Measurements from ENCODE around the gene GSTCD.
A peak's percentile ranks its signal among the peaks of the same experiment; 100 is the strongest.

Gene GSTCD

DNA sequence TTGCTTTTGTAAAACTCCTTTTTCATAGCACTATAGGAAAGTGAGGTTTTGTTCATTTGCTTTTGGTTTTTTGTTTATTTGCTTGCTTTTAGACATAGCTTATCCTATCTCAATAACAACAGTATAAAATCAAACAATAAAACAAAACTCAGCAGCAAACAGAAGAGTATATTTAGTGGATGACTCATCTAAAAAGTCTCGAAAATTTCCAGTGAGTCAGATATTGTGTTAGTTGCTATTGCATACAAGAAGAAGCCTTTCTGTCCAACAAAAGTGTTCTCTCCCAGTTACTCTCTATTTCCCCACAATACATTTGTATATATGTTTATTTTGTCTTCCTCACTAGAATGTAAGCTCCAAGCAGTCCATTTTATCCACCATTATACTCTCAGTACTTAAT lies 150.6 kb downstream of the GSTCD start:
- Histone ChIP-seq H3K4me3 (ENCODE audit: insufficient read depth, low read depth, low read length) (no peak overlapping the region), H3K9me3 (ENCODE audit: control insufficient read depth, low read length) (no peaks in the 10 kb centered on the region), H3K36me3 (ENCODE audit: control insufficient read depth, insufficient read depth, low read length) (no peaks in the 10 kb centered on the region), H3K27ac (ENCODE audit: insufficient read depth, low read depth, low read length, poor library complexity, severe bottlenecking) (no peak overlapping the region), H3K4me1 (ENCODE audit: control insufficient read depth, insufficient read depth, low read length) (no peaks in the 10 kb centered on the region), H3K27me3 (ENCODE audit: control insufficient read depth, insufficient read depth, low read length, poor library complexity, severe bottlenecking) (no peaks in the 10 kb centered on the region)
- WGBS, 2 experiments, result 83% methylated on average over 1 of the region's 1 CpG; no CpG with 5 or more reads in 1 of the 2 experiments

DNA sequence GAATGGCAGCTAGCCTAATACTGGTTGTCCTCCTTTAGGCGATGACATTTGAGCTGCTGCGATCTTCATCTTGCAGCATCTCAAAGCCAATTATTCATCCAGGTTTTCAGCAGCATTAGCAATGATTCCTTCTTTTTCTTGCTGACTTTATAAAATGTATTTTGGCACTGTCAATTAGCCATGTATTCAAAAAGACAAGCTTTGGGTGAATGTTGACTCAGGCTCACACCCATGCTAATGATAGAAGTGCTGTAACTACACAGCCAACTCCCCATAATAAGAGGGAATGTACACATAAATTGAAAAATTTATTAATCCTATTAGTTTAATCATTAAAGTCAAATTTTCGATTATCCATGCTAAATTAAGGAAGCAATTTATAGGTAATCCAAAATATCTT lies 162.4 kb downstream of the GSTCD start:
- Histone ChIP-seq H3K36me3 (ENCODE audit: control insufficient read depth, insufficient read depth, low read length) (no peaks in the 10 kb centered on the region), H3K4me3 (ENCODE audit: insufficient read depth, low read depth, low read length) (no peak overlapping the region), H3K27ac (ENCODE audit: insufficient read depth, low read depth, low read length, poor library complexity, severe bottlenecking) (no peak overlapping the region), H3K4me1 (ENCODE audit: control insufficient read depth, insufficient read depth, low read length) (no peaks in the 10 kb centered on the region), H3K9me3 (ENCODE audit: control insufficient read depth, low read length) (no peaks in the 10 kb centered on the region), H3K27me3 (ENCODE audit: control insufficient read depth, insufficient read depth, low read length, poor library complexity, severe bottlenecking) (no peaks in the 10 kb centered on the region)
- 89 to 95% methylated on average over 2 of the region's 3 CpGs for WGBS, 2 experiments

- no peaks in the 10 kb centered on the region for H3K36me3 ChIP-seq (ENCODE audit: control insufficient read depth, insufficient read depth, low read length)
- H3K4me1 ChIP-seq (ENCODE audit: control insufficient read depth, insufficient read depth, low read length), result no peaks in the 10 kb centered on the region
- H3K27me3 ChIP-seq (ENCODE audit: control insufficient read depth, insufficient read depth, low read length, poor library complexity, severe bottlenecking), result no peaks in the 10 kb centered on the region
- H3K27ac ChIP-seq (ENCODE audit: insufficient read depth, low read depth, low read length, poor library complexity, severe bottlenecking), result no peak overlapping the region
- H3K9me3 ChIP-seq (ENCODE audit: control insufficient read depth, low read length), result no peaks in the 10 kb centered on the region
- WGBS, 2 experiments, result 73 to 76% methylated on average over 2 of the region's 2 CpGs
- H3K4me3 ChIP-seq (ENCODE audit: insufficient read depth, low read depth, low read length), result no peak overlapping the region
Measured at GRCh38 chr4:105871997-105872396, 163.4 kb downstream of the GSTCD start.

DNA sequence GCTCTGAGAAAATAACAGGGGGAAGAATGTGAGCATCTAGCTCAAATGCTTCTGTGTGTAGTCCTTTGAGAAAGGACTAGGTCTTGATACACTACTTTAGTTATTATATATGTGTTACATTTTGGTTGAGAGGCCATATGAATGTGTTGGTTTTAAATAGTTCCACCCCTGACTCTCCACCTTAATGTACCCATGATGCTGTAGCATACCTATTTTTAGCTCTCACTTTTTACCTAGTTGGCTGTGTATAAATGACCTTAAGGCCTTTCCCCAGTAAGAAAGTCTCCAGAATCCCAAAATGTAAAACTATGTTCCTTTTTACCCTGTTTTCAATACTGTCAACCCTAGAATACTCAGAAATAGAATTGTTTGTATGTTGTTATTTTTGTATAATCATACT lies 166.6 kb downstream of the GSTCD start:
- Histone ChIP-seq H3K27me3 (ENCODE audit: control insufficient read depth, insufficient read depth, low read length, poor library complexity, severe bottlenecking) (no peaks in the 10 kb centered on the region), H3K4me1 (ENCODE audit: control insufficient read depth, insufficient read depth, low read length) (no peaks in the 10 kb centered on the region), H3K4me3 (ENCODE audit: insufficient read depth, low read depth, low read length) (no peak overlapping the region), H3K9me3 (ENCODE audit: control insufficient read depth, low read length) (no peaks in the 10 kb centered on the region), H3K36me3 (ENCODE audit: control insufficient read depth, insufficient read depth, low read length) (no peaks in the 10 kb centered on the region), H3K27ac (ENCODE audit: insufficient read depth, low read depth, low read length, poor library complexity, severe bottlenecking) (no peak overlapping the region)

DNA sequence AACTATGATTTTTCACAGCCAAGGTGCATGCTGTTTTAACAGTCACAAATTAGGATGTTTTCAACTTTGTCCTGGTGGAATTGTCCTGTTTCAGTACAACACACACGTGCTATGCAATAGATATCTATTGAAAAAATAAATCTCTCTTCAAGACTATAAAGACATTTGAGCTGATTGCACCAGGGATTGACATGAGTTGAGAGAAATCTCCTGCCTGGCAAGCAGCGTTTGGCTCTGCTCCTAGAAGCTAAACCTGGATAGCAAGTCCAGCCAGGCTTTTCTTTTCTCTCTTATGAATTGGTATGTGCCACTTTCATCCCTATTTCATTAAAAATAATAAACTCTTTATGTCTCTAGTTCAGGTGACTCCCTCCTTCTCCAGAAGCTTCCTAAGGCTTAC lies 170.1 kb downstream of the GSTCD start:
- Histone ChIP-seq H3K36me3 (ENCODE audit: control insufficient read depth, insufficient read depth, low read length) (no peaks in the 10 kb centered on the region), H3K4me1 (ENCODE audit: control insufficient read depth, insufficient read depth, low read length) (no peaks in the 10 kb centered on the region), H3K27me3 (ENCODE audit: control insufficient read depth, insufficient read depth, low read length, poor library complexity, severe bottlenecking) (no peaks in the 10 kb centered on the region), H3K9me3 (ENCODE audit: control insufficient read depth, low read length) (no peaks in the 10 kb centered on the region), H3K4me3 (ENCODE audit: insufficient read depth, low read depth, low read length) (no peak overlapping the region), H3K27ac (ENCODE audit: insufficient read depth, low read depth, low read length, poor library complexity, severe bottlenecking) (no peak overlapping the region)
- 89 to 97% methylated on average over 2 of the region's 2 CpGs for WGBS, 2 experiments

DNA sequence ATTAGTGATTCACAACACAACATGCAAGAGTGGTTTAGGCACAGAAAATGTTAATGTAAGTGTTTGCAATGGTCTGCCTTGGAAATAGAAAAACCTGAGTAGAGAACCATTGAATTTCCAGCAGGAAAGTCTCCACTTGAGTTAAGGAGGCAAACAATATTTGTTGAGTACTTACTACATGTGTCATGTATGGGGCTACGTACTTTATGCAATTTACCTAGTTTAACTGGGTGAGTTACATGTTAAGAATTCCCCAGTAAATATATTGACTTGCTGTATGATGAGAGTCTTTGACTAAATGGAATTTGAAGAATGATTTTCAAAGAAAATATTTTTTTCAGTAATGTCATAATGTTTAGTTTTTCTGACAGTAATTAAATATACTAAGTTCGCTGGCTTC lies 178.9 kb downstream of the GSTCD start:
- H3K27me3 ChIP-seq (ENCODE audit: control insufficient read depth, insufficient read depth, low read length, poor library complexity, severe bottlenecking), result peaks cover 9% of the 10 kb centered on the region
- no peak overlapping the region for H3K4me3 ChIP-seq (ENCODE audit: insufficient read depth, low read depth, low read length)
- 92 to 98% methylated on average over 1 to 2 of the region's 2 CpGs for WGBS, 2 experiments
- H3K9me3 ChIP-seq (ENCODE audit: control insufficient read depth, low read length), result no peaks in the 10 kb centered on the region
- no peaks in the 10 kb centered on the region for H3K36me3 ChIP-seq (ENCODE audit: control insufficient read depth, insufficient read depth, low read length)
- H3K27ac ChIP-seq (ENCODE audit: insufficient read depth, low read depth, low read length, poor library complexity, severe bottlenecking), result no peak overlapping the region
- no peaks in the 10 kb centered on the region for H3K4me1 ChIP-seq (ENCODE audit: control insufficient read depth, insufficient read depth, low read length)

DNA sequence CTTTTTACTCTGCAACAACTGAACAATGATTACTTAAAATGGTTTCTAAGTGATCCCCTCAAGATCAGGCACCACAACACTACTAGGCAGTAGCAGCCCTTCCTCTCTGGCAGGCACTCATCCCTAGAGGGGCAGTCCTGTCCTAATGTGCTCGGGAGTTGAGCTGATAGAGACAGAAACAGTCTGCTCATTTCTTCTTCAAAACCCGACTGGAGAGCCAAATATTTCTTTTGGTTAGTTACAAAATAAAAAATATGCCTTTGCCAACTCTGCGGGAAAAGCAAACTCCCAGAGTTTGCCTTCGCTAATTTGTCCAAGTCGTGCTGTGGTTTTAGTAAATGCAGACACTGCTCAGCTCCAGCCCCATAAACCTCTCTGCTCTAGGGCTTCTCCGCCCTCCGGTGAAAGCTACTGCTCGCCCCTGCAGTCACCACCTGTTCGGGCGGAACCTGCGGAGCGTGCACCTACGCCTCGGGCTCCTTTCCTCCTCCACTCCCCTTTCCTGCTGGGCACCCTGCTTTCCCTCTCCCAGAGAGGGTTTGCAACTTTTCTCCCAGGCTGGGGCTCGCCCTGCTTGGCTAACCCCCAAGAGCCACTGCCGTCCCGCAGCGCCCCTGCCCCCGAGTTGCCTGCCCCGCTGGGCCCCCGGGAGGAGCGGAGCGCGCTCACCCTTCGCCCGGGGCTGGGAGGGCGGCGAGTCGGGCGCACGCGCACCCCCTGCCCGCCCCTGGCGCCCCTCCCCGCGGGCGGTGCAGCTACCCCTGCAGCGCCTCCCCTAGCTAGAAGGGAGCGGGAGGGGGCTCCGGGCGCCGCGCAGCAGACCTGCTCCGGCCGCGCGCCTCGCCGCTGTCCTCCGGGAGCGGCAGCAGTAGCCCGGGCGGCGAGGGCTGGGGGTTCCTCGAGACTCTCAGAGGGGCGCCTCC lies 186.3 kb downstream of the GSTCD start, which contains the start of gene NPNT:
TSS of gene NPNT (plus strand) at position 812 of the 923 bp plus-strand sequence. CDS start 182 bp downstream, outside the sequence.
- no peak within 1 kb of the TSS for H3K27ac ChIP-seq (ENCODE audit: insufficient read depth, low read depth, low read length, poor library complexity, severe bottlenecking)

DNA sequence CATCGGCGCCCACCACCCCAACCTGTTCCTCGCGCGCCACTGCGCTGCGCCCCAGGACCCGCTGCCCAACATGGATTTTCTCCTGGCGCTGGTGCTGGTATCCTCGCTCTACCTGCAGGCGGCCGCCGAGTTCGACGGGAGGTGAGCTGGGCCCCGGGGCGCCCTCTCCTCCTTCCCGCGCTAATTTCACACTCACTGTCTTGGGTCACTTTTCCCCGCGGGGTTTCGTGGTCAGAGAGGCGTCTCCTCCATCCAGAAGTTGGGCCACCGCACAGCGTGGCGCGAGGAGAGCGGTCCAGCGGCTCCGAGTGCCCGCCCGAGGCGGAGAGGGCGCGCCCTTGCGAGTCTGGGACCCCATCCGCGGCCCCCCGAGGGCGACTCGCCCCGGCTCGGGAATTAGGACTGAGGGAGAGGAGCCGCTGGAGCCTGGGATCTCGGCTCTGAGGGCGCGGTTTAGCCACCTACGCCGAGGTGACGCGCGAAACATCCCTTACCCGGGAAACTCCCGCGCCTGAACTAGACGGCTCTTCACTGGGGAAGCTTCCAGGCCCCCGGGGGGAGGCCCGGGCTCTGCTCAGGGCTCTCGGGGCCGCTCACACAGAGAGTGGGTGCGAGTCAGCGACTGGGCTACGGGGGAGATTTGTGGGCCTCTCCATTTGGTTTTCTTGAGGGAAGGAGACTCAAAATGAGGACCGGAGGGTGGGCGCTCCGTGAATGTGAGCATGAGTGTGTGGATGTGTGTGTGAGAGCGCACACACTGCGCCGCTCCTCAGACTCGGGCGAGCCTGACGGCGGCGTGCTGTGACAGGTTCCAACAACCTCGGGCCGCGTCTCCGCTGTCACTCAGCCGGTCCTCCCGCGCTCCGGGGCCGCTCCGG lies 187.2 kb downstream of the GSTCD start:
- H3K36me3 ChIP-seq (ENCODE audit: control insufficient read depth, insufficient read depth, low read length), result no peaks in the 10 kb centered on the region
- no peak overlapping the region for H3K27ac ChIP-seq (ENCODE audit: insufficient read depth, low read depth, low read length, poor library complexity, severe bottlenecking)
- 1% methylated on average over 84 of the region's 84 CpGs for WGBS, 2 experiments
- H3K4me3 ChIP-seq (ENCODE audit: insufficient read depth, low read depth, low read length), result peak overlapping the region; percentile 46
- H3K4me1 ChIP-seq (ENCODE audit: control insufficient read depth, insufficient read depth, low read length), result peaks cover 6% of the 10 kb centered on the region
- no peaks in the 10 kb centered on the region for H3K9me3 ChIP-seq (ENCODE audit: control insufficient read depth, low read length)
- H3K27me3 ChIP-seq (ENCODE audit: control insufficient read depth, insufficient read depth, low read length, poor library complexity, severe bottlenecking), result peaks cover 87% of the 10 kb centered on the region

More for the DNA sequence above, 186.3 kb downstream of the GSTCD start, which contains the start of gene NPNT:
- Histone ChIP-seq H3K4me1 (ENCODE audit: control insufficient read depth, insufficient read depth, low read length) (peaks cover 6% of the 10 kb centered on the region), H3K4me3 (ENCODE audit: insufficient read depth, low read depth, low read length) (peak within 1 kb of the TSS; percentile 46), H3K9me3 (ENCODE audit: control insufficient read depth, low read length) (no peaks in the 10 kb centered on the region), H3K36me3 (ENCODE audit: control insufficient read depth, insufficient read depth, low read length) (no peaks in the 10 kb centered on the region), H3K27me3 (ENCODE audit: control insufficient read depth, insufficient read depth, low read length, poor library complexity, severe bottlenecking) (peaks cover 84% of the 10 kb centered on the region)
- 3% methylated on average over 56 of the region's 56 CpGs for WGBS, 2 experiments

- Histone ChIP-seq H3K4me1 (ENCODE audit: control insufficient read depth, insufficient read depth, low read length) (peaks cover 6% of the 10 kb centered on the region), H3K9me3 (ENCODE audit: control insufficient read depth, low read length) (no peaks in the 10 kb centered on the region), H3K36me3 (ENCODE audit: control insufficient read depth, insufficient read depth, low read length) (no peaks in the 10 kb centered on the region), H3K4me3 (ENCODE audit: insufficient read depth, low read depth, low read length) (peak overlapping the region; percentile 46), H3K27me3 (ENCODE audit: control insufficient read depth, insufficient read depth, low read length, poor library complexity, severe bottlenecking) (peaks cover 94% of the 10 kb centered on the region), H3K27ac (ENCODE audit: insufficient read depth, low read depth, low read length, poor library complexity, severe bottlenecking) (no peak overlapping the region)
- 8% methylated on average over 22 of the region's 22 CpGs for WGBS, 2 experiments
Measured at GRCh38 chr4:105896461-105896942, 187.9 kb downstream of the GSTCD start.

Measured in ectodermal cell (in vitro differentiated cells).